ENCODE results near the gene SYT17. TPM values are rescaled to one million over a fixed set of nuclear protein-coding genes. Genes with fewer than 3 reads are reported as not detected.

SYT17 gene
- 0.39 and 0.81 TPM in 2 replicates for total RNA-seq (2014; rRNA removed; shearing (Covaris generic))

GRCh38 chr16:19167710-19168370, at the start of gene SYT17:
Gene SYT17, plus strand, starts transcription at chr16:19168240. Its CDS starts 407 bp downstream, at chr16:19168647.
- DNase-seq (ENCODE audit: low read depth) = peak; percentile 65

GRCh38 chr16:19118938-19119431, 49.1 kb upstream of the SYT17 start:
- DNase-seq (ENCODE audit: low read depth) = peak; percentile 93

- peak; percentile 77 for DNase-seq (ENCODE audit: low read depth)
Measured at GRCh38 chr16:19119564-19119963, 48.5 kb upstream of the SYT17 start.

GRCh38 chr16:19123535-19124178, 44.4 kb upstream of the SYT17 start:
- peak; percentile 71 for DNase-seq (ENCODE audit: low read depth)

GRCh38 chr16:19126300-19126699, 41.7 kb upstream of the SYT17 start:
- no peak for DNase-seq (ENCODE audit: low read depth)

GRCh38 chr16:19127205-19127604, 40.8 kb upstream of the SYT17 start:
- no peak for DNase-seq (ENCODE audit: low read depth)

GRCh38 chr16:19127674-19128131, 40.3 kb upstream of the SYT17 start:
- no peak for DNase-seq (ENCODE audit: low read depth)

- no peak for DNase-seq (ENCODE audit: low read depth)
Measured at GRCh38 chr16:19128454-19129200, 39.4 kb upstream of the SYT17 start.

GRCh38 chr16:19130385-19130784, 37.7 kb upstream of the SYT17 start:
- DNase-seq (ENCODE audit: low read depth) = peak; percentile 20

- peak; percentile 80 for DNase-seq (ENCODE audit: low read depth)
Measured at GRCh38 chr16:19130852-19131824, 36.9 kb upstream of the SYT17 start.

- peak; percentile 51 for DNase-seq (ENCODE audit: low read depth)
Measured at GRCh38 chr16:19131825-19132218, 36.2 kb upstream of the SYT17 start.

- no peak for DNase-seq (ENCODE audit: low read depth)
Measured at GRCh38 chr16:19132255-19132654, 35.8 kb upstream of the SYT17 start.

GRCh38 chr16:19132898-19133297, 35.1 kb upstream of the SYT17 start:
- DNase-seq (ENCODE audit: low read depth) = peak; percentile 21

- no peak for DNase-seq (ENCODE audit: low read depth)
Measured at GRCh38 chr16:19133600-19133999, 34.4 kb upstream of the SYT17 start.

GRCh38 chr16:19135201-19135842, 32.7 kb upstream of the SYT17 start:
- DNase-seq (ENCODE audit: low read depth) = no peak

GRCh38 chr16:19135896-19136438, 32.1 kb upstream of the SYT17 start:
- peak; percentile 46 for DNase-seq (ENCODE audit: low read depth)

- DNase-seq (ENCODE audit: low read depth) = peak; percentile 56
Measured at GRCh38 chr16:19136549-19137196, 31.4 kb upstream of the SYT17 start.

GRCh38 chr16:19137201-19138128, 30.6 kb upstream of the SYT17 start:
- DNase-seq (ENCODE audit: low read depth) = no peak

- DNase-seq (ENCODE audit: low read depth) = peak; percentile 84
Measured at GRCh38 chr16:19138601-19139000, 29.4 kb upstream of the SYT17 start.
